ENCODE data around the gene DUS2. TPM values are rescaled to one million over a fixed set of nuclear protein-coding genes. Genes with fewer than 3 reads are reported as not detected.

Gene DUS2
- total and polyA plus RNA-seq, 9 of the 15 experiments (the other 6 are each of a cell fraction or from before 2014, with no cell fraction given), result 5.8 to 22.5 (median 20.6) TPM

DNA sequence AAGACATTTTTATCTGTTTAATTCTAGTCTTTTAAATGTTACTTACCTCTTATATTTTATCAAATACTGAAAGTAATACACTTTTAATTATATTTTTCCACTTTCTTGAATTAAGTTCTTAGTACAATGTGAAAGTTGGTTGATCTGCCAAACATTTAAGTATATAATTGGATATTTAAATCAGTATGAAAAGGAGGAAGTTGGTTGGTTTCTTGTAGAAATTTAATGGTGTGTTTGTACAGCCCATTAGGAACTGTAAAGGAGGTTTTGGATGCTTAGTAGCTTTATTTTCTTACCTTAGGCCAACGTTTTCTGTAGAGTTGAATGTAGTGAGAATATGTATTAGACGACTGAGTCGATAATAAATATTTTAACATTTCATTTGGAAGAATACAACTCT, 67.4 kb downstream of the DUS2 start:
- TF ChIP-seq NBN (IDR thresholded peaks at IDR 0.05; ENCODE audit: low read depth) (no peak), SPI1 (IDR thresholded peaks at IDR 0.05; ENCODE audit: borderline replicate concordance, low read depth, low read length) (0 out of 2 replicates have a peak, but pooled peaks have one; percentile 19), MYNN (IDR thresholded peaks at IDR 0.05) (no peak), MYNN (CRISPR knock-in tag; IDR thresholded peaks at IDR 0.05) (no peak), ELF1 (tag; IDR thresholded peaks at IDR 0.05) (peak; percentile 12; the same call in 1 of the 2 replicates), ZNF3 (CRISPR knock-in tag; IDR thresholded peaks at IDR 0.05) (no peak), GTF2F1 (IDR thresholded peaks at IDR 0.05; ENCODE audit: low read depth, low read length) (no peak)
- TF ChIP-seq, protein P1, sequence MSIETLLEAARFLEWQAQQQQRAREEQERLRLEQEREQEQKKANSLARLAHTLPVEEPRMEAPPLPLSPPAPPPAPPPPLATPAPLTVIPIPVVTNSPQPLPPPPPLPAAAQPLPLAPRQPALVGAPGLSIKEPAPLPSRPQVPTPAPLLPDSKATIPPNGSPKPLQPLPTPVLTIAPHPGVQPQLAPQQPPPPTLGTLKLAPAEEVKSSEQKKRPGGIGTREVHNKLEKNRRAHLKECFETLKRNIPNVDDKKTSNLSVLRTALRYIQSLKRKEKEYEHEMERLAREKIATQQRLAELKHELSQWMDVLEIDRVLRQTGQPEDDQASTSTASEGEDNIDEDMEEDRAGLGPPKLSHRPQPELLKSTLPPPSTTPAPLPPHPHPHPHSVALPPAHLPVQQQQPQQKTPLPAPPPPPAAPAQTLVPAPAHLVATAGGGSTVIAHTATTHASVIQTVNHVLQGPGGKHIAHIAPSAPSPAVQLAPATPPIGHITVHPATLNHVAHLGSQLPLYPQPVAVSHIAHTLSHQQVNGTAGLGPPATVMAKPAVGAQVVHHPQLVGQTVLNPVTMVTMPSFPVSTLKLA (conservative IDR thresholded peaks at IDR 0.05), result peak in 1 of 2 experiments; percentile 7; a peak in 1 of 4 replicates
- peaks cover 11% of the 10 kb centered on the region for H4K20me1 ChIP-seq (replicated peaks; ENCODE audit: control insufficient read depth, insufficient read depth, low read length)
- ATAC-seq (no peak), FAIRE-seq (no peak), DNase-seq (ENCODE audit: extremely low read depth in 1 of 4, low spot score in 3 of 4) (no peak)
- H3K27ac ChIP-seq (ENCODE audit: extremely low read depth, low read depth, low read length), result peak overlapping the region; percentile 45; the same call in 2 of the 3 replicates
- ChIA-PET POLR2A (interaction anchor here (1.4 kb wide), 1 partner anchor 27 kb away, joined by 4 read pairs; no protein-coding TSS in a partner anchor), CTCF (ENCODE audit: low intra/inter-chr PET ratio) (interaction anchor here (0.6 to 0.9 kb wide), 2 partner anchors 86 to 171 kb away, joined by 3 to 5 read pairs; no protein-coding TSS in a partner anchor)
- intact Hi-C loops (cut with micrococcal nuclease), result no loop called here
- WGBS (ENCODE audit: insufficient coverage, low coverage, missing lambda C conversion rate), result 16% methylated on average over 3 of the region's 3 CpGs
- peak overlapping the region in 1 of 2 experiments; percentile 73; a peak in 2 of 4 replicates for H3K9ac ChIP-seq (ENCODE audit: insufficient read depth in 1 of 2, low read depth in 2 of 2, low read length in 2 of 2)
- in situ Hi-C loops (cut with MboI), result no loop called here
- H3K4me2 ChIP-seq (ENCODE audit: insufficient read depth, low read length), result peak overlapping the region; percentile 56
- H3K9me1 ChIP-seq (ENCODE audit: control insufficient read depth, insufficient read depth, low read length), result no peaks in the 10 kb centered on the region
- H3K4me1 ChIP-seq (replicated peaks in 1 of 2; ENCODE audit: control insufficient read depth in 2 of 2, insufficient read depth in 2 of 2, low read length in 2 of 2), result peaks cover 13 to 33% of the 10 kb centered on the region in 2 experiments
- no peak overlapping the region for H2AFZ ChIP-seq (ENCODE audit: low read depth, low read length)
- H3K36me3 ChIP-seq (ENCODE audit: control insufficient read depth, insufficient read depth, low read length), result peaks cover 2% of the 10 kb centered on the region; the same call in 2 of the 3 replicates
- H3K9me3 ChIP-seq (replicated peaks; ENCODE audit: control insufficient read depth, insufficient read depth, low read depth, low read length), result no peaks in the 10 kb centered on the region
- peaks cover 100% of the 10 kb centered on the region for H3K79me2 ChIP-seq (ENCODE audit: control insufficient read depth, insufficient read depth, low read length)
- peak overlapping the region; percentile 16; the same call in 1 of the 2 replicates for H3K4me3 ChIP-seq
- BruUV-seq (replicated peaks), result no TSS peak
- H3K27me3 ChIP-seq (ENCODE audit: control insufficient read depth in 2 of 2, insufficient read depth in 2 of 2, low read length in 2 of 2), result no peaks in the 10 kb centered on the region
